GM18951 (cell line): Measurements from ENCODE around the gene TBL1X.
"Not testable (repeated sequence)": the region's sequence is repeated elsewhere in the genome, so short reads cannot be mapped to it uniquely, and the experiment has no call there.

Experiments used
- POLR2A ChIP-seq: IDR thresholded peaks from 4 replicates; pipeline ENCODE4 v1.6.1; 2011; ENCODE audit warnings: mild to moderate bottlenecking; ENCODE audit not compliant: insufficient read length, insufficient read depth; ENCODE audit errors: extremely low read depth
- in situ Hi-C: fragments of 300-500 bp; cut with MboI; formaldehyde crosslinking; loops from one replicate; pipeline ENCODE4 v1.12.0; 2022; ENCODE audit warnings: low sequenced_read_pairs, mixed read lengths, inconsistent platforms; ENCODE audit not compliant: unreplicated experiment

The TBL1X gene

GRCh38 chrX:9739130-9739529, 274.3 kb downstream of the TBL1X start:
- in situ Hi-C loops = no loop called here
- no peak for TF ChIP-seq POLR2A

- in situ Hi-C loops = no loop called here
- no peak for TF ChIP-seq POLR2A
Measured at GRCh38 chrX:9745417-9746115, 280.7 kb downstream of the TBL1X start.

- in situ Hi-C loops = no loop called here
Measured at GRCh38 chrX:9746148-9746888, 281.5 kb downstream of the TBL1X start.

GRCh38 chrX:9747644-9748043, 282.8 kb downstream of the TBL1X start:
- in situ Hi-C loops = no loop called here
- TF ChIP-seq POLR2A = no peak

More at GRCh38 chrX:9746148-9746888, 281.5 kb downstream of the TBL1X start:
- no peak for TF ChIP-seq POLR2A

- no peak for TF ChIP-seq POLR2A
- in situ Hi-C loops = no loop called here
Measured at GRCh38 chrX:9749146-9749692, 284.4 kb downstream of the TBL1X start.

- TF ChIP-seq POLR2A = no peak
- in situ Hi-C loops = no loop called here
Measured at GRCh38 chrX:9757366-9757765, 292.5 kb downstream of the TBL1X start.

GRCh38 chrX:9758021-9758638, 293.3 kb downstream of the TBL1X start:
- in situ Hi-C loops = no loop called here
- TF ChIP-seq POLR2A = no peak

- in situ Hi-C loops = no loop called here
- no peak for TF ChIP-seq POLR2A
Measured at GRCh38 chrX:9759337-9759736, 294.5 kb downstream of the TBL1X start.

GRCh38 chrX:9765072-9765736, 300.3 kb downstream of the TBL1X start:
- in situ Hi-C loops = no loop called here
- no peak for TF ChIP-seq POLR2A

GRCh38 chrX:9765737-9766097, 300.9 kb downstream of the TBL1X start, which contains the start of gene GPR143:
TSS of gene GPR143 (minus strand) at chrX:9765847. CDS start at chrX:9765817, 30 bp downstream.
- no peak for TF ChIP-seq POLR2A

GRCh38 chrX:9767375-9767774, 302.5 kb downstream of the TBL1X start:
- TF ChIP-seq POLR2A = no peak
- in situ Hi-C loops = no loop called here

More at GRCh38 chrX:9765737-9766097, 300.9 kb downstream of the TBL1X start, which contains the start of gene GPR143:
- in situ Hi-C loops = no loop called here

GRCh38 chrX:9768321-9768839, 303.5 kb downstream of the TBL1X start:
- in situ Hi-C loops = not testable (repeated sequence)

- TF ChIP-seq POLR2A = no peak
- in situ Hi-C loops = no loop called here
Measured at GRCh38 chrX:9770319-9770718, 305.5 kb downstream of the TBL1X start.
